Measurements from ENCODE around the gene SEMA3E.

SEMA3E gene

GRCh38 chr7:83611776-83612175 lies 37.2 kb downstream of the SEMA3E start:
- H4K20me1 ChIP-seq: no peaks in the 10 kb centered on the region
- H3K4me1 ChIP-seq: no peaks in the 10 kb centered on the region
- no peak overlapping the region for H3K9ac ChIP-seq
- H3K27me3 ChIP-seq: no peaks in the 10 kb centered on the region
- H3K4me2 ChIP-seq: no peak overlapping the region
- TF ChIP-seq Cebpa-rat (IDR thresholded peaks at IDR 0.05): no peak
- H3K36me3 ChIP-seq: no peaks in the 10 kb centered on the region
- H3K27ac ChIP-seq: no peak overlapping the region
- no peak overlapping the region for H3K4me3 ChIP-seq
- no peaks in the 10 kb centered on the region for H3K9me3 ChIP-seq (replicated peaks in 1 of 11)

- no peaks in the 10 kb centered on the region for H3K36me3 ChIP-seq
- no peaks in the 10 kb centered on the region for H3K27me3 ChIP-seq
- H3K4me3 ChIP-seq: no peak overlapping the region
- H3K27ac ChIP-seq: no peak overlapping the region
- TF ChIP-seq Cebpa-rat (IDR thresholded peaks at IDR 0.05): no peak
- H3K9ac ChIP-seq: no peak overlapping the region
- no peaks in the 10 kb centered on the region for H4K20me1 ChIP-seq
- H3K4me1 ChIP-seq: no peaks in the 10 kb centered on the region
- H3K4me2 ChIP-seq: no peak overlapping the region
- H3K9me3 ChIP-seq (replicated peaks in 1 of 11): 0 out of 22 replicates have a peak, but pooled peaks cover 0 to 4% (median 0%) of the 10 kb centered on the region in 11 experiments
Observed at GRCh38 chr7:83610649-83611304, 38.2 kb downstream of the SEMA3E start.

- Histone ChIP-seq H3K27me3 (no peaks in the 10 kb centered on the region), H3K4me3 (no peak overlapping the region), H3K4me2 (no peak overlapping the region), H3K4me1 (no peaks in the 10 kb centered on the region), H4K20me1 (no peaks in the 10 kb centered on the region), H3K36me3 (no peaks in the 10 kb centered on the region), H3K27ac (no peak overlapping the region), H3K9ac (no peak overlapping the region), H3K9me3 (replicated peaks in 1 of 11) (0 out of 22 replicates have a peak, but pooled peaks cover 0 to 8% (median 0%) of the 10 kb centered on the region in 11 experiments)
- TF ChIP-seq Cebpa-rat (IDR thresholded peaks at IDR 0.05): no peak
Observed at GRCh38 chr7:83608716-83609115, 40.2 kb downstream of the SEMA3E start.

GRCh38 chr7:83603649-83604048 lies 45.3 kb downstream of the SEMA3E start:
- H3K4me1 ChIP-seq: no peaks in the 10 kb centered on the region
- H3K27me3 ChIP-seq: no peaks in the 10 kb centered on the region
- no peaks in the 10 kb centered on the region for H3K36me3 ChIP-seq
- no peak for TF ChIP-seq Cebpa-rat (IDR thresholded peaks at IDR 0.05)
- no peak overlapping the region for H3K9ac ChIP-seq
- H4K20me1 ChIP-seq: no peaks in the 10 kb centered on the region
- H3K4me2 ChIP-seq: no peak overlapping the region
- H3K9me3 ChIP-seq (replicated peaks in 1 of 11): 0 out of 22 replicates have a peak, but pooled peaks cover 0 to 8% (median 0%) of the 10 kb centered on the region in 11 experiments
- H3K27ac ChIP-seq: no peak overlapping the region
- no peak overlapping the region for H3K4me3 ChIP-seq

GRCh38 chr7:83599131-83599530 lies 49.8 kb downstream of the SEMA3E start:
- no peak overlapping the region for H3K27ac ChIP-seq
- H3K4me1 ChIP-seq: no peaks in the 10 kb centered on the region
- H3K4me3 ChIP-seq: no peak overlapping the region
- no peaks in the 10 kb centered on the region for H4K20me1 ChIP-seq
- no peak overlapping the region for H3K4me2 ChIP-seq
- TF ChIP-seq Cebpa-rat (IDR thresholded peaks at IDR 0.05): no peak
- no peaks in the 10 kb centered on the region for H3K36me3 ChIP-seq
- H3K27me3 ChIP-seq: no peaks in the 10 kb centered on the region
- H3K9me3 ChIP-seq (replicated peaks in 1 of 11): no peaks in the 10 kb centered on the region
- H3K9ac ChIP-seq: no peak overlapping the region

GRCh38 chr7:83593921-83594475 lies 54.9 kb downstream of the SEMA3E start:
- TF ChIP-seq Cebpa-rat (IDR thresholded peaks at IDR 0.05): no peak
- Histone ChIP-seq H3K9ac (no peak overlapping the region), H3K36me3 (no peaks in the 10 kb centered on the region), H3K27me3 (no peaks in the 10 kb centered on the region), H3K9me3 (replicated peaks in 1 of 11) (no peaks in the 10 kb centered on the region), H3K4me2 (no peak overlapping the region), H3K27ac (no peak overlapping the region), H3K4me1 (no peaks in the 10 kb centered on the region), H4K20me1 (no peaks in the 10 kb centered on the region), H3K4me3 (no peak overlapping the region)

- no peaks in the 10 kb centered on the region for H4K20me1 ChIP-seq
- no peaks in the 10 kb centered on the region for H3K4me1 ChIP-seq
- no peak overlapping the region for H3K4me2 ChIP-seq
- H3K9me3 ChIP-seq (replicated peaks in 1 of 11): no peaks in the 10 kb centered on the region
- H3K27me3 ChIP-seq: no peaks in the 10 kb centered on the region
- no peak for TF ChIP-seq Cebpa-rat (IDR thresholded peaks at IDR 0.05)
- H3K4me3 ChIP-seq: no peak overlapping the region
- no peak overlapping the region for H3K27ac ChIP-seq
- H3K9ac ChIP-seq: no peak overlapping the region
- H3K36me3 ChIP-seq: no peaks in the 10 kb centered on the region
Observed at GRCh38 chr7:83588602-83589240, 60.2 kb downstream of the SEMA3E start.

GRCh38 chr7:83586281-83586680 lies 62.7 kb downstream of the SEMA3E start:
- no peak overlapping the region for H3K27ac ChIP-seq

GRCh38 chr7:83581667-83582435 lies 67.1 kb downstream of the SEMA3E start:
- H3K9me3 ChIP-seq (replicated peaks in 1 of 11): no peaks in the 10 kb centered on the region
- H3K4me2 ChIP-seq: no peak overlapping the region
- no peaks in the 10 kb centered on the region for H4K20me1 ChIP-seq
- no peak overlapping the region for H3K9ac ChIP-seq
- no peaks in the 10 kb centered on the region for H3K36me3 ChIP-seq
- no peak for TF ChIP-seq Cebpa-rat (IDR thresholded peaks at IDR 0.05)
- H3K27me3 ChIP-seq: no peaks in the 10 kb centered on the region
- H3K4me3 ChIP-seq: no peak overlapping the region
- H3K4me1 ChIP-seq: no peaks in the 10 kb centered on the region
- H3K27ac ChIP-seq: no peak overlapping the region

More at GRCh38 chr7:83586281-83586680, 62.7 kb downstream of the SEMA3E start:
- no peak overlapping the region for H3K9ac ChIP-seq
- TF ChIP-seq Cebpa-rat (IDR thresholded peaks at IDR 0.05): no peak
- no peak overlapping the region for H3K4me3 ChIP-seq
- no peak overlapping the region for H3K4me2 ChIP-seq
- no peaks in the 10 kb centered on the region for H3K36me3 ChIP-seq
- H4K20me1 ChIP-seq: no peaks in the 10 kb centered on the region
- no peaks in the 10 kb centered on the region for H3K9me3 ChIP-seq (replicated peaks in 1 of 11)
- H3K4me1 ChIP-seq: no peaks in the 10 kb centered on the region
- no peaks in the 10 kb centered on the region for H3K27me3 ChIP-seq

Measured in BLaER1 treated with 17β-estradiol and CSF1 and Interleukin-3, amounts not matched to agents 10 nM and 100 nM (cell line).